NB4 (cell line): ENCODE data around the gene PRRC2C.

Experiments
- CTCF ChIP-seq: IDR thresholded peaks from one replicate; pipeline ENCODE4 v1.5.1; 2012; ENCODE audit warnings: low read depth, low read length
- POLR2A ChIP-seq: IDR thresholded peaks from 2 replicates; pipeline ENCODE4 v1.6.1; 2011; ENCODE audit warnings: mild to moderate bottlenecking; ENCODE audit not compliant: insufficient read length; ENCODE audit errors: extremely low read depth

- TF ChIP-seq POLR2A (no peak), CTCF (no peak)
Measured at GRCh38 chr1:171590022-171590421, 104.7 kb downstream of the PRRC2C start.
